ENCODE results near the gene HOTAIR.

- TF ChIP-seq CTCF (conservative IDR thresholded peaks at IDR 0.05 in 1 of 2, IDR thresholded peaks at IDR 0.05 in 1 of 2; ENCODE audit: low read depth in 1 of 2, low read length in 2 of 2) = no peak
- no peak for TF ChIP-seq EZH2 (IDR thresholded peaks at IDR 0.05; ENCODE audit: low read length, missing control alignments)
These were observed 29.5 kb upstream of the HOTAIR start for GRCh38 chr12:54004063-54004840.
